Measurements from ENCODE around the gene OR7G1.

The OR7G1 gene, protein sequence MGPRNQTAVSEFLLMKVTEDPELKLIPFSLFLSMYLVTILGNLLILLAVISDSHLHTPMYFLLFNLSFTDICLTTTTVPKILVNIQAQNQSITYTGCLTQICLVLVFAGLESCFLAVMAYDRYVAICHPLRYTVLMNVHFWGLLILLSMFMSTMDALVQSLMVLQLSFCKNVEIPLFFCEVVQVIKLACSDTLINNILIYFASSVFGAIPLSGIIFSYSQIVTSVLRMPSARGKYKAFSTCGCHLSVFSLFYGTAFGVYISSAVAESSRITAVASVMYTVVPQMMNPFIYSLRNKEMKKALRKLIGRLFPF

DNA sequence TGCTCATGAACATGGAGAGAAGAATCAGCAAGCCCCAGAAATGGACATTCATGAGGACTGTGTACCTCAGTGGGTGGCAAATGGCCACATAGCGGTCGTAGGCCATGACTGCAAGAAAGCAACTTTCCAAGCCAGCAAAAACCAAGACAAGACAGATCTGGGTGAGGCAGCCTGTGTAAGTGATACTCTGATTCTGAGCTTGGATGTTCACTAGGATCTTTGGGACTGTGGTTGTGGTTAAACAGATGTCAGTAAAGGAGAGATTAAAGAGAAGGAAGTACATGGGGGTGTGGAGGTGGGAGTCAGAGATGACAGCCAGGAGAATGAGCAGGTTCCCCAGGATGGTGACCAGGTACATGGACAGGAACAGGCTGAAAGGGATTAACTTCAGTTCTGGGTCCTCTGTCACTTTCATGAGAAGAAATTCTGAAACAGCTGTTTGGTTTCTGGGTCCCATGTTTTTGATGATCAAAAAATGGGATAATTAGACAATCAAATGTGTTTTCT is at the start of gene OR7G1:
Gene OR7G1, minus strand, starts transcription at position 457 of the 507 bp plus-strand sequence. Its CDS starts 0 bp downstream, at position 457.
- no peaks in the 10 kb centered on the region for H3K36me3 ChIP-seq (ENCODE audit: insufficient read depth, low read length)
- H3K4me1 ChIP-seq (ENCODE audit: control insufficient read depth, insufficient read depth, low read length, unreplicated experiment) = no peaks in the 10 kb centered on the region
- H3K27ac ChIP-seq (ENCODE audit: low read depth, low read length) = no peak within 1 kb of the TSS
- no peaks in the 10 kb centered on the region for H3K79me2 ChIP-seq (ENCODE audit: control insufficient read depth, insufficient read depth, low read length, unreplicated experiment)
- H2AFZ ChIP-seq (ENCODE audit: low read length, unreplicated experiment) = no peak within 1 kb of the TSS
- H3K27me3 ChIP-seq (ENCODE audit: insufficient read depth, low read length) = peaks cover 11% of the 10 kb centered on the region; the same call in 1 of the 2 replicates
- no peak within 1 kb of the TSS for H3K4me3 ChIP-seq (ENCODE audit: low read depth, low read length)

DNA sequence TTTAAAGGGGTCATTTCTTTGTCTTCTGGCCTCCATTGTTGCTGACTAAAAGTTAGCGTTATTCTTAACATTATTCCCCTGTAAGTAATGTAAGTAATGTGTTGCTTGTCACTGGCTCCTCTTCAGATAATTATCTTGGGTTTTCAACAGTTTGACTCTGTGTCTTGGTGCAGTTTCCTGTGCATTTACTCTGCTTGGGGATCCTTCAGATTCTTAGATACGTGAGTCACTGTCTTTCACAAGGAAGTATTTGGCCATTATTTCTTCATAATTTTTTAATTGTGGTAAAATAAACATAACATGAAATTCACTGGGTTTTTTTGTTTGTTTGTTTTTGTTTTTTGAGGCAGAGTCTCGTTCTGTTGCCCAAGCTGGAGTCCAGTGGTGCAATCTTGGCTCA is 49.7 kb upstream of the OR7G1 start:
- Histone ChIP-seq H3K36me3 (ENCODE audit: insufficient read depth, low read length) (peaks cover 33% of the 10 kb centered on the region), H3K27me3 (ENCODE audit: insufficient read depth, low read length) (no peaks in the 10 kb centered on the region), H2AFZ (ENCODE audit: low read length, unreplicated experiment) (no peak overlapping the region), H3K27ac (ENCODE audit: low read depth, low read length) (no peak overlapping the region), H3K4me3 (ENCODE audit: low read depth, low read length) (no peak overlapping the region), H3K79me2 (ENCODE audit: control insufficient read depth, insufficient read depth, low read length, unreplicated experiment) (no peaks in the 10 kb centered on the region), H3K4me1 (ENCODE audit: control insufficient read depth, insufficient read depth, low read length, unreplicated experiment) (no peaks in the 10 kb centered on the region)

DNA sequence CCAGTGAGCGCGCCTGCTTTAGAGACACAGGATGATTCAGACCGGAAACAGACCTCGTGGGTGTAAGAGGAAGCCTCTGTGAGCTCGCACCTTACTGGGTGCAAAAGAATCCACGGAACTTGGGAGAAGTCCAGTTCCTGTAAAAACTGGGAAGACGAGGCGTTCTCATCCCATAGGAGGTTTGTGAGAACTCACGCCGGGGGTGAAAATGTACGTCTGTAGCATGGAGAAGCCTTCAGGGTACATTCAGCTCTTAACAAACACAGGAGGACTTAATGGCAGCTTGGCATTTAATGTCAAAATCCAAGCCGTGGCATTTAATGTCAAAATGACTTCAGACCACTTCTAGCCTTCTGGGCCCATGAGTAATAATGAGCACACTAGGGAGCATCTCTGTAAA is 45.9 kb upstream of the OR7G1 start:
- no peak overlapping the region for H3K4me3 ChIP-seq (ENCODE audit: low read depth, low read length)
- no peaks in the 10 kb centered on the region for H3K27me3 ChIP-seq (ENCODE audit: insufficient read depth, low read length)
- H3K36me3 ChIP-seq (ENCODE audit: insufficient read depth, low read length) = peaks cover 65% of the 10 kb centered on the region
- H3K4me1 ChIP-seq (ENCODE audit: control insufficient read depth, insufficient read depth, low read length, unreplicated experiment) = no peaks in the 10 kb centered on the region
- H2AFZ ChIP-seq (ENCODE audit: low read length, unreplicated experiment) = no peak overlapping the region
- H3K27ac ChIP-seq (ENCODE audit: low read depth, low read length) = no peak overlapping the region
- peaks cover 4% of the 10 kb centered on the region for H3K79me2 ChIP-seq (ENCODE audit: control insufficient read depth, insufficient read depth, low read length, unreplicated experiment)

DNA sequence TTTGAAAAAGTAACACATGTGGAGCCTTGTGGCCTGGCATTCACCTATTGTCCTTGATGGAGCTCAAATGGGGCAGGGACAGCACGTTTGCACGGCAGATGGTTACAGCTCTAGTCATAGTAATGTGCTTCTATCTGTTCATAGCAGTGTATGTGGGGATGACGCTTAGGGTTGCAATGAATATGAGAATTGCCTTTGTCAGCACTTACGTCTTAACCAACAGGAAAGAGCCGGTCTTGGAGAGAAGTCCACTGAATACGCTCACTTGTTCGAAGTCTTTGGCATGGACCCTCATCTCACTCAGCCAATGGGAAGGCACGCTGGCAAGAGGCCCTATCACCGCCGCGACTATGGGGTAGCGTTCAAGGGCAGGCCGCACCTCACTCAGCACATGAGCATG is 44.3 kb upstream of the OR7G1 start:
- no peaks in the 10 kb centered on the region for H3K4me1 ChIP-seq (ENCODE audit: control insufficient read depth, insufficient read depth, low read length, unreplicated experiment)
- peaks cover 79% of the 10 kb centered on the region for H3K36me3 ChIP-seq (ENCODE audit: insufficient read depth, low read length)
- H3K79me2 ChIP-seq (ENCODE audit: control insufficient read depth, insufficient read depth, low read length, unreplicated experiment) = peaks cover 14% of the 10 kb centered on the region

DNA sequence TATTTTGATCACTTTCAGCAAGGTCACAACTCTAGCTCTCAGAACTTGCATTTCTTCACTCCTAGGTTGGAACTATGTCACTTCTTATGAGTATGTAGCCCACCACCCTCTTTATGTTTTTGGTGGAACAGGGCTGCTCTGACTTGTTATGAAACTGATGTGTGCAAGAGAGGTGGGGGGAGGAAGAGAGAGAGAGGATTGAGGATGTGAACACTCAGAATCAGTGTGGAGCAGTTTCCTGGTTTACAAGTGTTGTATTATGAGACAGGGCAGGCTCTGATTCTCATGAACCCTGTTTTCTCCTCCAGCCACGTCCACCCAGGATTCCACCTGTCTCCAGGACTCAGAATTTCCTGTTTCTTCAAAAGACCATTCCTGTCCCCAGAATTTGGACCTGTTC is 40.7 kb upstream of the OR7G1 start:
- Histone ChIP-seq H3K27me3 (ENCODE audit: insufficient read depth, low read length) (no peaks in the 10 kb centered on the region), H3K27ac (ENCODE audit: low read depth, low read length) (no peak overlapping the region), H2AFZ (ENCODE audit: low read length, unreplicated experiment) (no peak overlapping the region), H3K36me3 (ENCODE audit: insufficient read depth, low read length) (peaks cover 77% of the 10 kb centered on the region), H3K79me2 (ENCODE audit: control insufficient read depth, insufficient read depth, low read length, unreplicated experiment) (peaks cover 47% of the 10 kb centered on the region), H3K4me1 (ENCODE audit: control insufficient read depth, insufficient read depth, low read length, unreplicated experiment) (no peaks in the 10 kb centered on the region), H3K4me3 (ENCODE audit: low read depth, low read length) (no peak overlapping the region)

More for the DNA sequence above, 44.3 kb upstream of the OR7G1 start:
- Histone ChIP-seq H3K4me3 (ENCODE audit: low read depth, low read length) (no peak overlapping the region), H3K27me3 (ENCODE audit: insufficient read depth, low read length) (no peaks in the 10 kb centered on the region), H2AFZ (ENCODE audit: low read length, unreplicated experiment) (no peak overlapping the region), H3K27ac (ENCODE audit: low read depth, low read length) (no peak overlapping the region)

DNA sequence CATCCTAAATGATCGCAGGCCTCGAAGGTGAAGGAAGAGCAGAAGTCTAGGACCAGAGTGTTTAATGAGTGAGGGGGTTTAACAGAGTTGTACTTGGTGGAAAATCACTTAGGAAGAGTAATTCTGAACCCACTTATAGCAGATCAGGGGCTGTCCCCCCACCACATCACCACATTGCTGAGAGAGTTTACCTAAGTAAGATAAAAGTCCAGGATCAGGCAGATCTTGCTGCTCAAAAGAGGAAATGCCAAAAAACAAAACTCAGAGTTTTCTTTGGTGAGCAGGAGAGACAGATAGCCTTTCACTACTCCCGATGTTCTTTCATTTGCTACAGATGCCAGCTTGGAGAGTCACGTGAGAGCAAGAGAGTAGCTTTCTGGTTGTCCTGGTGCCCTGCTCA is 40.0 kb upstream of the OR7G1 start:
- H3K4me1 ChIP-seq (ENCODE audit: control insufficient read depth, insufficient read depth, low read length, unreplicated experiment) = no peaks in the 10 kb centered on the region
- H3K4me3 ChIP-seq (ENCODE audit: low read depth, low read length) = no peak overlapping the region
- H3K79me2 ChIP-seq (ENCODE audit: control insufficient read depth, insufficient read depth, low read length, unreplicated experiment) = peaks cover 54% of the 10 kb centered on the region
- H3K27me3 ChIP-seq (ENCODE audit: insufficient read depth, low read length) = no peaks in the 10 kb centered on the region
- H3K27ac ChIP-seq (ENCODE audit: low read depth, low read length) = no peak overlapping the region
- peaks cover 72% of the 10 kb centered on the region for H3K36me3 ChIP-seq (ENCODE audit: insufficient read depth, low read length)
- no peak overlapping the region for H2AFZ ChIP-seq (ENCODE audit: low read length, unreplicated experiment)

DNA sequence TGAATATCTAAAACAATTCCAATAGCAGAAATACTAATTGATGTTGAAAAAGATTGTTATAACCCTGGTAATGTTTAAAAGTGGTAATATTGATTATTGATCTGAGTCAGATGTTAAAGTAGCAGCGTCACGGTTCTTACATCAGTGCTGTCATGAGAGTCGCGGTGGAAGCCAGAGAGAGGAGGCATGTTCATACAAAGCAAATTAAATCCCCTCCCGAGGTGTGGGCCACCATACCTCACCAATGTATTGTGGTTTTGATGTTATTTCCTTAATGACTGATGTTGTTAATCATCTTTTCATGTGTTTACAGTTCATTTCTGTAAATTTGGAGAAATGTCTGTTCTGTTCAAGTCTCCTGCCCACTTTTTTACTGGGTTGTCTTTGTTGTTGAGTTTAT is 35.8 kb upstream of the OR7G1 start:
- H3K27me3 ChIP-seq (ENCODE audit: insufficient read depth, low read length) = no peaks in the 10 kb centered on the region
- peaks cover 43% of the 10 kb centered on the region for H3K36me3 ChIP-seq (ENCODE audit: insufficient read depth, low read length)
- no peak overlapping the region for H2AFZ ChIP-seq (ENCODE audit: low read length, unreplicated experiment)
- no peak overlapping the region for H3K27ac ChIP-seq (ENCODE audit: low read depth, low read length)
- H3K79me2 ChIP-seq (ENCODE audit: control insufficient read depth, insufficient read depth, low read length, unreplicated experiment) = peaks cover 90% of the 10 kb centered on the region
- no peaks in the 10 kb centered on the region for H3K4me1 ChIP-seq (ENCODE audit: control insufficient read depth, insufficient read depth, low read length, unreplicated experiment)
- H3K4me3 ChIP-seq (ENCODE audit: low read depth, low read length) = no peak overlapping the region

DNA sequence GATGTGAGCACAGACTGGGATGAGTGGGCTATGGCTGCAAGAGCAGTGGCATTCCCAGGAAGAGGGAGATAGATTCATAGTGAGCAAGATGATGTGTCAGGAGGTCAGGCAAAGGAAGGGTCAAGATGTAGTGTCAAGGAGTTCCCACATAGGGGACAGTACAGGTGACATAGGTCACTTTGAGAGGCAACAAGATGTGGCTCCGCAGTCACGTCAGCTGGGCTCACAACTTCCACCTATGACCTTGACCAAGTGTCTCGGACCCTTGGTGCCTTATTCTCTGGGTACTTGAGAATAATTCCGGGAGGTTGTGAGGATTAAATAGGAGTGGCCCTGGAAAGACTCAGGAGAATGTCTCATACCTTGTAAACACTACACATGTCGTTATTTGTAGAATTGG is 35.1 kb upstream of the OR7G1 start:
- H3K79me2 ChIP-seq (ENCODE audit: control insufficient read depth, insufficient read depth, low read length, unreplicated experiment) = peaks cover 94% of the 10 kb centered on the region
- H3K4me3 ChIP-seq (ENCODE audit: low read depth, low read length) = no peak overlapping the region
- H3K27ac ChIP-seq (ENCODE audit: low read depth, low read length) = no peak overlapping the region
- H3K36me3 ChIP-seq (ENCODE audit: insufficient read depth, low read length) = peaks cover 38% of the 10 kb centered on the region
- H2AFZ ChIP-seq (ENCODE audit: low read length, unreplicated experiment) = no peak overlapping the region
- no peaks in the 10 kb centered on the region for H3K27me3 ChIP-seq (ENCODE audit: insufficient read depth, low read length)
- no peaks in the 10 kb centered on the region for H3K4me1 ChIP-seq (ENCODE audit: control insufficient read depth, insufficient read depth, low read length, unreplicated experiment)

DNA sequence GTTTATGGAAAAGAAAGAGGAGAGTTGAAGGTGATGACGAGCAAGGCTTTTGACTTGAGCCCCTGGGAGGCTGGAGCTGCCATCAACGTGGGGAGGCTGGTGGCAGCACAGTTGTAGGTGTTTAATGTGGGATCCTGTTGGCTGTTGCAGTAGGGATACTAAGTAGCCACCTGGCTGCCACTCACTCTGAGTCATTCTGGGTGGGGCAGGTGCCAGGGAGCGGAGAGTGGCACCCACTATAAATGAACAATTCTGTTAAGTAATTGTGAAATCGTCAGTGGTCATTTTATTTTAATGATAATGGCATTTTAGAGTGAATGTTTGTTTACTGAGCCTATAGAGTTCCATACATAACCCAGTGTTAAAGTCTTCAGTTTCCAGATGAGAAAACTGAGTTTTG is 34.4 kb upstream of the OR7G1 start:
- peaks cover 37% of the 10 kb centered on the region for H3K36me3 ChIP-seq (ENCODE audit: insufficient read depth, low read length)
- no peaks in the 10 kb centered on the region for H3K4me1 ChIP-seq (ENCODE audit: control insufficient read depth, insufficient read depth, low read length, unreplicated experiment)
- no peak overlapping the region for H2AFZ ChIP-seq (ENCODE audit: low read length, unreplicated experiment)
- H3K4me3 ChIP-seq (ENCODE audit: low read depth, low read length) = no peak overlapping the region
- no peaks in the 10 kb centered on the region for H3K27me3 ChIP-seq (ENCODE audit: insufficient read depth, low read length)
- peaks cover 95% of the 10 kb centered on the region for H3K79me2 ChIP-seq (ENCODE audit: control insufficient read depth, insufficient read depth, low read length, unreplicated experiment)
- H3K27ac ChIP-seq (ENCODE audit: low read depth, low read length) = no peak overlapping the region

DNA sequence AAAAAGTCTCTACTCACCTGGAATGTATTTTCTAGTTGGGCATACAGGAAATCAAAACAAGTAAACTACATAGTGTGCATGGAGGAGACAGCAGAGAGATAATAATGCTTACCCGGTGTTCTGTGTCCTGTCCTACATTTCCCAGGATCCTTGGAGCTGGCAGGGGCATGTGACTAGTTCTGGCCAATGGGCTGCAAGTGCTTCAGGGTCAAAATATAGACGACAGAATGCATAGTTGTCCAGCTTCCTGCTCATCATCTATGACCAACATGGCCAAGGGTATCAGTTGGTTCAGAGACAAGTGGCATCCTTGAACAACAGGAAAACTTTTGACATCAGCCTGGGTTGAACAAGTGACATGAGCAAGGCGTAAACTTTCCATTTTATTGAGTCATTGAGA is 33.1 kb upstream of the OR7G1 start:
- Histone ChIP-seq H3K27ac (ENCODE audit: low read depth, low read length) (no peak overlapping the region), H3K79me2 (ENCODE audit: control insufficient read depth, insufficient read depth, low read length, unreplicated experiment) (peaks cover 94% of the 10 kb centered on the region), H3K4me1 (ENCODE audit: control insufficient read depth, insufficient read depth, low read length, unreplicated experiment) (no peaks in the 10 kb centered on the region), H3K27me3 (ENCODE audit: insufficient read depth, low read length) (no peaks in the 10 kb centered on the region), H3K4me3 (ENCODE audit: low read depth, low read length) (no peak overlapping the region), H3K36me3 (ENCODE audit: insufficient read depth, low read length) (peaks cover 42% of the 10 kb centered on the region), H2AFZ (ENCODE audit: low read length, unreplicated experiment) (no peak overlapping the region)

DNA sequence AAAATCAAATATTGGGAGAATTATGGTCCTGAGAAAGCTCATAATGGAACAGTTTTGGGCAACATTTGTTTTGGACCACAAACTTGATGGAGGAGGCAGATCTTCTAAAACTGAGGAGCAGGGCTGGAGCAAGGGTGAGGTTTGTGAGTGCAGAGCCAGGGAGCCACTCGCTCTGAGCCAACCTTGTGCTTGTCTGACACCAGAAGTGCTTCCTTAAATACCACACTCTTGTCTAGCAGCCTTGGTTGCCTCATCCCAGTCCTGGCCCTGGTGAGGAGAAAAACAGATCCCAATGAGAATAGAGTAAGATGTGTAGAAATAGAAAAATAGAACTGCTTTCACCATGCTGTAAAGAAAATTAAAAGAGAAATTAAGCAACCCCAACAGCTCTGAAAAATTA is 31.3 kb upstream of the OR7G1 start:
- Histone ChIP-seq H3K79me2 (ENCODE audit: control insufficient read depth, insufficient read depth, low read length, unreplicated experiment) (peaks cover 95% of the 10 kb centered on the region), H2AFZ (ENCODE audit: low read length, unreplicated experiment) (no peak overlapping the region), H3K4me3 (ENCODE audit: low read depth, low read length) (no peak overlapping the region), H3K27ac (ENCODE audit: low read depth, low read length) (no peak overlapping the region), H3K36me3 (ENCODE audit: insufficient read depth, low read length) (peaks cover 36% of the 10 kb centered on the region), H3K27me3 (ENCODE audit: insufficient read depth, low read length) (no peaks in the 10 kb centered on the region), H3K4me1 (ENCODE audit: control insufficient read depth, insufficient read depth, low read length, unreplicated experiment) (peaks cover 4% of the 10 kb centered on the region)
